Activated T-helper 1 cell treated with anti-CD3 and anti-CD28 coated beads, Interleukin-2, amount 50 U/mL, for 16 hours (primary cell): ENCODE data around the gene POM121C.
A peak's percentile ranks its signal among the peaks of the same experiment; 100 is the strongest.
"Not testable (repeated sequence)": the region's sequence is repeated elsewhere in the genome, so short reads cannot be mapped to it uniquely, and the experiment has no call there.

Source experiments
- DNase-seq, 2 donors: peaks; one replicate each; pipeline ENCODE4 v3.0.0-alpha.2; 2020; ENCODE audit warnings: low read depth in 1 of 2, low spot score in 1 of 2

The POM121C gene

GRCh38 chr7:75439000-75439399 lies 47.1 kb downstream of the POM121C start:
- DNase-seq: not testable (repeated sequence)

- not testable (repeated sequence) for DNase-seq
Measured at GRCh38 chr7:75423481-75423880, 62.6 kb downstream of the POM121C start.

DNA sequence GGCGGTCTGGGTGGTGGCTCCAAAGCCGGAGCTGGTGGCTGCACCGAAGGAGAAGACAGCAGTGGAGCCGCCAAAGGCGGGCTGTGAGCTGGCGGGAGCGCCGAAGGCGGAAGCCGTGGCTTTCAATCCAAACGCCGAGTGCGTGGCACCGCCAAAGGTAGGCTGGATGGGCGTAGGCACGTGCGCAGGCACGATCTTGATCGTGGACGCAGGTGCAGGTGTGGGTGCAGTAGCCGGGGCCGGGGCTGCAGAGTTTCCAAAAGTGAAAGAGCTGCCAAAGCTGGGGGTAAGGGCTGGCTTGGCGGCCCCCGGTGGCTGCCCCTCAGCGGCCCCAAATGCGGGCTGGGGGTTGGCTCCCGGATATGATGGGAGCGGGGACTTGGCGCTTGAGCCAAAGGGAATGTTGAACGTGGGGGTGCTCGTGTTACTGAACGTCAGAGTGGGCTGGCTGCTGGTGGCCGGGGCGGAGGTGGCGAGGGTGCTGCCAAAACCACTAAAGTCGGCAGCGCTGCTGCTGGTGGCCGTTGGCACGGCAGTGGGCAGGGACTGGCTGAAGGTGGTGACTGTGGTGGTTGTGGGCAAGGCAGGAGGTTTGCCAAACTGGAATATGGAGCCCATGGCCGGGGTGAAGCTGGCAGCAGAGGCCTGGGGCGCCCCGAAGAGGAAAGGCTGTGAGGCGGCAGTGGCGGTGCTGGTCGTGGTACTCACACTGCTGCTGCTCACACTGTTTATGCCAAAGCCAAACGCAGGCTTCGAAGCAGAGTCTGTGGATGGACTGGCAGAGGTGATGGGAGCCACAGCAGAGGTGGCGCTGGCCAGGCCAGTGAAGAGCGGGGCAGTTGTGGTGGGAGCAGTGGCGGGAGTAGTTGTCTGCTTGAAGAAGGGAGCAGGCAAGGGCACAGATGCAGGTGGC lies 64.0 kb downstream of the POM121C start:
- not testable (repeated sequence) for DNase-seq

DNA sequence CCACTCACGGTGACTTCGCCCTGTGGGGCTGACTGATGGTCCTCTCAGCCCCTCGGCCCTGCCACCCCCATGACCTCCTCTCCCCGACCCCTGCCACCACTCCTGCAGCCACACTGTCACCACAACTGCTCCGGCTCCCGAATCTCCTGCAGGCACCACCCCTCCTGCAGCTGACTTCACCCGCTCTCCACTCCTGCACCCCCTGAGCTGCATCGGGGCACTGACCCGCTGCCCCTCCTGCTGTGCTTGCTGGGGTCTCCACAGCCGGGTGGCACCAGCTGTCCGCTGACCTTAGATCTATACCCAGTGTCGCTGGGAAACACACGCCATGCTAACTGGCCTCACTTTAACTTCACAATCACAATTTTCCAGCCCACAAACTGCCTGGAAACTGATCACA lies 65.9 kb downstream of the POM121C start:
- not testable (repeated sequence) for DNase-seq

DNA sequence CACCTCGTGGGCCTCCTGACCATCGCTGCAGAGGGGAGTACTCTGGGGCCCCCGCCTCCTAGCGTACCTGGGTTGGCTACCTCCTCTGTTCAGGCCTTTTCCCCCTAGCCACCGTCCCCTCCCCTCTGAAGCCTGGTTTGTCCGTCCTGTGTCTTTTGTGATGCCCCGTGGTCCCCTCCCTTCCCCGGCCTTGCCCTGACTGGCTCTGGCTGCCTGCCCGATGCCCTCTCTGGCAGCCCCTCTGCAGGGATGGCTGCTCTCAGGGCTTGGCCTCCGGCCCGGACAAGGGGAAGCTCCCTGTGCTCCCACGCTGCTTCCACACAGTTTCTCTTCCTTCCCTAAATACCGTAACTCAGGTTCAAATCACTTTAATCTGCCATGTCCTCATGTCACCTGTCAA lies 66.4 kb downstream of the POM121C start:
- not testable (repeated sequence) for DNase-seq

DNA sequence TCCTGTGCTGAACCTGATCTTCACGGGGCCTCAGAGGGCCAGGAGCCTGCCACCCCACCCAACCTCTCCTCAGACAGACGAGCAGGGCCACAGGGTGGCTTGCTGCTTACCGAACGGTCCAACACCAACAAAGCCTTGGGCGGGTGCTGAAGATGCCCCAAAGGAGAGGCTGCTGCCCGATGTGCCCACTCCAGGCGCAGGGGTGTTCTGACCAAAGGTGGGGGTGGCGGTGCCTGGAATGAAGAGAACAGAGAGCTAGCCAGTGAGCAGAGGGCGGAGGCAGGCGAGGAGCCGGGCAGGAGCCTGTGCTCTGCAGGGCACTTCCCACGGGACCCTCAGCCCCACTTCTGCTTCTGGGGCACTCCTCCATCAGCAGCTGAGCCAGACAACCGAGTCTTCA lies 66.9 kb downstream of the POM121C start:
- not testable (repeated sequence) for DNase-seq

GRCh38 chr7:75418292-75418858 lies 67.7 kb downstream of the POM121C start:
- not testable (repeated sequence) for DNase-seq

DNA sequence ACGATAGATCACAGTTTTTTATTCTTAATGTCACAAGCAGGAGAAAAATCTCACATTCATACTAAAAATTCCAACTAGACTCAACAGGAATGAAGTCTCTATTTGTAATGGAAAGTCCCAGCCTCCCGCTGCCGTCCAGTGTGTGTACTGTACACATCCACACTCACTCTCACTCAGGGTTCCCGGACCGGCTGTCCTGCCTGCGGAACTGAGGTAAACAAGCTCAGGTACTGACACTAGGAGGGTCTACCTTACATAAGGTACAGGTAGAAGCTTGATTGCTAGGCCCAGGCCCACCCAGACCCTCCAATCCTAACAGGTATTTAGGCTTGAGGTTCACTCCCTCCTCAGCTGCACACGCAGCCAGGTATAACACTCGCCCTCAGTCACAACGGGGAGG lies 69.3 kb downstream of the POM121C start:
- DNase-seq: not testable (repeated sequence)

GRCh38 chr7:75415829-75416373 lies 70.2 kb downstream of the POM121C start:
- not testable (repeated sequence) for DNase-seq

DNA sequence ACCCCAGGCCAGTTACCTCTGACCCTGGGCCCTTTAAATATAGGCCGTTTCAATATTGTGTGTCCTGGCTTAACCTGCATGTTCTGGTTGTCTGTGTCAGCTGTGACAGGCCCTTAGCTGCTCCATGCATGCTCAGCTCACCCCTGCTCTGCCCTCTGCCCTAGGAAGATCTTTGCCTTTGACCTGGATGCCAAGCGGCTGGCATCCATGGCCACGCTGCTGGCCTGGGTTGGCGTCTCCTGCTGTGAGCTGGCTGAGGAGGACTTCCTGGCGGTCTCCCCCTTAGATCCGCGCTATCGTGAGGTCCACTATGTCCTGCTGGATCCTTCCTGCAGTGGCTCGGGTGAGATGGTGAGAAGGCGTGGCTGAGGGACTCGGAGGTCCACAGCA lies 70.7 kb downstream of the POM121C start:
- not testable (repeated sequence) for DNase-seq

GRCh38 chr7:75414708-75415427 lies 71.2 kb downstream of the POM121C start:
- DNase-seq: not testable (repeated sequence)

- not testable (repeated sequence) for DNase-seq
Measured at GRCh38 chr7:75414204-75414603, 71.9 kb downstream of the POM121C start.

DNA sequence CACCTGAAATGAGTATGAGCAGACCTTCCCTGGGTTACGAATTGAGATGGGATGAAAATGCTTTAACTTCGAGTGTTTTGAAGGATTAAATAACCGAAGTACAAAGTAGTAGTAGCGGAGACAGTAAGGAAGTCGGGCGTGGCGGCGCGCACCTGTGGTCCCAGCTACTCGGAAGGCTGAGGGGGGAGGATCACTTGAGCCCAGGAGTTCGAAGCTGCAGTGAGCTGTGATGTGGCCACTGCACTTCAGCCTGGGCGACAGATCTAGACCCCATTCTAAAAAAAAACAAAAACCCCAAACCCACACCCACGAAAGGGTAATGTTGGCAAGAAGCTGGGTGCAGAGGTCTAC lies 75.3 kb downstream of the POM121C start:
- DNase-seq: not testable (repeated sequence)

- peak in 1 of 2 donors; percentile 6 for DNase-seq
Measured at GRCh38 chr7:75409880-75410822, 75.9 kb downstream of the POM121C start.

- not testable (repeated sequence) for DNase-seq
Measured at GRCh38 chr7:75404663-75405062, 81.4 kb downstream of the POM121C start.

DNA sequence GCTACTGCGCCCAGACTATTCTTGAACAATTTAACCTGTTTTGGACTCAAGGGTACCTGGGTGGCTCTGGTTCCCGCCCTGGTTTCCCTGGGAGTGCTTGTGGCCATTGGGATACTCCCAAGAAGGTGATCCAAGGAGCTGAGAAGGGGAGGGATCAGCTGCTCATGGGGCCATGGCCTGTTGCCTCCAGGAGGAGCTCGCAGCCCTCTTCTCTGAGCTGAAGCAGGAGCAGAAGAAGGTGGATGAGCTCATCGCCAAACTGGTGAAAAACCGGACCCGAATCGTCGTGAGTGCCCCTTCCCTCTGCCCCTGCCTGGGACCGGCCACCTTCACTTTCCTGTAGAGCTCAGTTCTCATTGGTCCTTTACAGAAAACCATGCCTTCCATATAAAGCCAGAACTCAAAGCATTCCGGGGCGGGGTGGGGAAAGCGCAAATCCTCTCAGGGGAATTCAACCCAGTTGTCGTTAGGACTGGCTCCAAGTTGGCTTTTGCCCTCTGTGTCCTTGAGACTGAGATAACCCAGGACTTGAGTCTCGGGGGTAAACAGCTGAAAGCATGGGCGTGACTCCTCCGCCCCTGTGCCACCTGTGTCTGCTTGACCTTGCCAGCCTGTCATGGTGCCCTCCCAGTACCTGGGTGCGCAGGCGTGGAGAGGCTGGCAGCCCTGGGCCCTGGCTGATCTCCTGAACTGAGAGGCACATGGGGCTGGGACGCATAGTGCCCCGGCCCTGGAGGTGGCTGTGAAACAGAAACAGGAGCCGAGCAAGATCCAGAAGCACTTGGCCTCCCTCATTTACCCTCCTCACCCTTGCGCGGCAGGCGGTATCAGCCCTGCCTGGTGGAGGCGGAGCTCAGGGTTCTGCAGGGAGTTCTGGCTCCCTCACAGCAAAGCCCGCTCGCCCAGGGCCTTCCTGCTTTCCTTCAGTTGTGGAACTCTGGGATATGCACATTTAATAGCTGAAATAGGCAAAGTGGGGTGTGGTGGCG lies 82.3 kb downstream of the POM121C start:
- DNase-seq: not testable (repeated sequence)

- DNase-seq: not testable (repeated sequence)
Measured at GRCh38 chr7:75400575-75400974, 85.5 kb downstream of the POM121C start.

- not testable (repeated sequence) for DNase-seq
Measured at GRCh38 chr7:75398771-75399700, 87.1 kb downstream of the POM121C start.
